GM19035 (cell line): ENCODE measurements around the gene DCDC2C.

Experiments
- ATAC-seq: cut with Tn5 transposase; IDR thresholded peaks from one replicate; pipeline ENCODE4 v1.9.1; 2021; ENCODE audit not compliant: unreplicated experiment

Gene DCDC2C

DNA sequence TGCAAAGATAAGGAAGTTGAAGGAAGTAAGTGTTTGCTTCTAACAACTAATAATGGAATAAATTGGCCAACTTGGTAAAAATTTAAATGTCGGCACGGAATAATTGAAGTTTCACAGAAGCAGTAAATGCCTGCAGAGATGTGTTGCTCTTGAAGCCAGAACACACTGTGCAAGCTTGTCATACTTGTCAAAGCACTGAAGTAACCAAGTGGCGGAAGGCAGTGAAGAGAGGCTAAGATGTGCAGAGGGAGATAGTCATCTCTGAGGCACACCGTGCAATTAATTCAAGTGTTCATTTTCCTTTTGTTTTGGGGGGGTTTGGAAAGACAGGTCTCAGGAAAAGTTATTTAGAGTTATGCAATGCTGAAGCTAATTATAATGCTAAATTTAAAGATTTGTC is 5.2 kb downstream of the DCDC2C start:
- ATAC-seq: no peak

DNA sequence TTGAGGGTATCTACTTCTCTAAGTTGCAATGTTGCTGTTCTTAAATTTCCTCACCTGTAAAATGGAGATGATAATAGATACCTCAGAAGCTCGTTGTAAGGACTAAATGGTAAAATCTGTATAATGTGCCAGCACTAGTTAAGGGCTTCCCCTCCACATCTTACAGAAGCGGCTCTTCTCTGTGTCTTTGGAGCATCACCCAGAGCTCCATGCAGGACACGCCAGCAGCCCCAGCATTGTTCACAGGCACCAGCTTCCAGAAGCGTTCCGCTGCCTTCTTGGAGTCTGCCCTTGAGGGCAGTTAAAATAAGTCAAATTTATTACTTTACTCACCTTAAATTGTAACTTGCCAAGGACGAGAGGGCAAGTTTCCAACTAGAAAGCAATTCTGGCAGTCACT is 5.8 kb downstream of the DCDC2C start:
- no peak for ATAC-seq

- ATAC-seq: no peak
Observed at GRCh38 chr2:3712424-3712823, 9.0 kb downstream of the DCDC2C start.

DNA sequence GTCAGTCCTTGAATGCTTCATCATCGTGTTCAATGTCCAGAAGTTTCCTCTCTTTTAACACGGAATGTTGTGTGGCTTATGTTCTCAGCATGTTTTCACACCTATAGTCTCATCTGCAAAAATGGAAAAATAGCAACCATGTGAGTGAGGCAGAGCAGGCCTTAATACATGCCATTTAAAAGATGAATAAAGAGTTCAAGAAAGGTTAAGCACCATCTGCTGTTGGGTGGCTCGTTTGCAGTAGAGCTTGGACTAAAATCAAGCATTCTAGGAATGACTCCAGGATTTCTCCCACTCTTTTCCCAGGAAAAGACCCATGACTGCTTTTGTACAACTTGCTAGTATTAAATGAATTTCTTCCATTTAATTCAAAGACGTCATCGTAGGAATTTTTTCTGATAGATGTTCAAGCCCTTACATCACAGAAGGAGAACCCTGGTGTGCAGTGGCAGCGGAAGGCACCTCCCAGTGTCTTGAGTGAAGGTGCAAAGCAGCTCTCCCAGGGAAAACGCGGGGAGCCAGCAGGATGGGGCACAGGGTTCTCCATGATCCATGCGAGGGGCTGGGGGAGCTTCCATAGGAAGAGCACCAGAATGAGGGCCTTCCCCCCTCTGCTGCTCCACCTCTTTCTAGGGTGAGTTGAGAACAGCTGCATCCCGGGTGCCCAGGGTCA is 9.6 kb downstream of the DCDC2C start:
- ATAC-seq: no peak

DNA sequence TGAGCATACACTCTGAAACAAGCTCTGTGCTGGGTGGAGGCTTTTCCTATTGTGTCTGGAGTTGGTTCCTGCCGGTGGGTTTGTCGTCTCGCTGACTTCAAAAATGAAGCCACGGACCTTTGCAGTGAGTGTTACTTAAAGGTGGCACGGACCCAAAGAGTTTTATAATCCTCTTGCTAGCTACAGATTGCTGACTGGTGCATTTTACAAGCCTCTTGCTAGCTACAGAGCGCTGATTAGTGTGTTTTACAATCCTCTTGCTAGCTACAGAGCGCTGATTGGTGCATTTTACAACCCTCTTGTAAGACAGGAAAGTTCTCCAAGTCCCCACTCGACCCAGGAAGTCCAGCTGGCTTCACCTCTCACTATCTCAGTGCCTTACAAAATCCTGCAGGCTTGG is 15.3 kb downstream of the DCDC2C start:
- no peak for ATAC-seq

DNA sequence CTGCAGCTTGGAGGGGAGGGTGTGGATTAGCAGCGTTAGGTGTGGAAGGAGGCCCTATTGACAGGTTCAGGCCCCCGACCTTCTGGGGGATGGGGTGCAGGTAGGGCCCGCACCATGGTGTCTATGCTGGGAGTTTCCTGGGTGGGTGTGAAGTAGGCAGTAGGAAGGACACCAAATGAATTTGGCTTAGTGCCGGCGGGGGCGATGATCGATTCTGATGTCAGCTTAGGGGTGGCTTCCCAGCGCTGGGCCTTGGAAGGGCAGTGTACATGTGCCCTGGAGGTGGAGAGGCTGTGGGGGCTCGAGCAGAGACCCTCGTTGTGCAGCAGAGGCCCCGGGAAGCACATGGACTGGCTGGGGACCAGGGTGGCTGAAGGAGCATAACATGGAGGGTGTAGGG is 21.6 kb downstream of the DCDC2C start:
- ATAC-seq: no peak

- no peak for ATAC-seq
Observed at GRCh38 chr2:3725458-3726250, 22.3 kb downstream of the DCDC2C start.

- ATAC-seq: no peak
Observed at GRCh38 chr2:3726511-3726910, 23.1 kb downstream of the DCDC2C start.

GRCh38 chr2:3727397-3728045 is 24.1 kb downstream of the DCDC2C start:
- no peak for ATAC-seq

GRCh38 chr2:3728104-3729054 is 25.0 kb downstream of the DCDC2C start:
- ATAC-seq: no peak

DNA sequence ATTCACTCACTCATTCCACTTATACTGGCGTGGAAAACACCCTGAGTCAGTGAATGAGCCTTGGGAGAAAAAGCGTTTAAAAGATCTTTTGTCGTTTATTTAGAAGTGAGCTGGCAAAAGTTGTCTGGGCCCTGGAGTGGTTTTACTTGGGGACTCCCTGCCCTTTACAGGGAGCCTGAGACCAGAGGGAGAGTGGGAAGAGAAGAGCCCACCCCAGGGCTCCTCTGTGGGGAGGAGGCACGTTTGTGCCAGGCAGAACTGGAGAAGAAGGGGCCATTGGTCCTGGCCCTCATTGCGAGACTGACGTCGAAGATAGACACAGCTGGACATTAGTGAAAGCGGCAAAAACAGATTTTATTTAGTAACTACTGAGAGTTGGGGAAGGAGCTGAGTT is 25.7 kb downstream of the DCDC2C start:
- no peak for ATAC-seq

DNA sequence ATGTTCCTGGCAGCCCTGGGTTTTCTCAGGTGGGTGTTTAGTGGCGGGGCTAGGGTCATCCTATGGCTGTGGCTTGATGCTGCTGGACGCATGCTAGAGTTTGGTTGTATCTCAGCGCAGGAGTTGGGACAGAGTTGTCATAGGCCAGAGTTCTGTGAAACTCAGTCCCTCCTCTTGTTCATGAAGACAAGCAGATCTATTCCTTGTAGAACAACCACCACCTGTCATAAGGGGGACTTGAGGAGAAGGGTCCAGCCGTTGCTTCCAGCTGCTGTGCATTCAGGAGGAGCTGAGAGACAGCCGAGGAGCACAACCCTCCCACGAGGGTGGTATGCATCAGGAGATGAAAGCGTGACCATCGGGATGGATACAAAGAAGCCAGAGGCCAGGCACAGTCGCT is 26.4 kb downstream of the DCDC2C start:
- ATAC-seq: no peak

GRCh38 chr2:3730646-3731045 is 27.3 kb downstream of the DCDC2C start:
- no peak for ATAC-seq

DNA sequence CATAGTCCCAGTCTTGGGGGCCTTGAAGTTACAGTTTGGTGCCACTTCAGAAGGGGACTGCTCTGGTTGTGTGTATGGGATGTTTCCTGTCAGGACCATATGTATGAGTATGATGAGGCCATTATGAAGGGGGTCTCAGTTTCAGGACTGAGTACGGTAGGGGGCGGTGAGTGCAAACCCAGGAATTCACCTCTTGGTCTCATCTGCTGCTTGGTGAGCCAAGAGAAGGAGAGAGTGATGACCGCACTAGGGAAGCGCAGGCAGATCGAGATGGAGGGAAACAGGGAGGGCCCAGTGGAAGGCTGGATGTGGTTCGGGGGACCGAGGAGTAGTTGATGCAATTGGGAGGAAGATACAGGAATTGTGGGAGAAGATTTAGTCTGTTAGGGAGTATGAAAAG is 28.5 kb downstream of the DCDC2C start:
- no peak for ATAC-seq

DNA sequence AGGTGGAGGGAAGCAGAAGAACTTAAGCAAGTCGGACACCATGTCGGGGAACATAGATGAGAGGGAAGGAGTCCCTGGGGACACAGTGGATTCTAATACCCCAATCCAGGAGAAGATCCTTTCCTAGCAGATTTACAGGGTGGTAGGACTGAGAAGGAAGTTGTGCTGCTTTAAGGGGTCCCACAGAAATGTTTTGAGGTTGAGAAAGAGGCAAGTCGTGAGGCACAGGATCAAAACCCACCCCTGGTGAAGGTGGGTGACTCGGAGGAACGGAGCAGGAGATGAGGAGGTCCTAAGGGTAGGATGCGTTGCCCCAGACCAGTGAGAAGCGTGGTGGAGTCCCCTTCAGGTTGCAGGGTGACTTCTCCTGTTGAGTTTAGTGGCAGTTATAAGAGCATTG is 32.7 kb downstream of the DCDC2C start:
- no peak for ATAC-seq

DNA sequence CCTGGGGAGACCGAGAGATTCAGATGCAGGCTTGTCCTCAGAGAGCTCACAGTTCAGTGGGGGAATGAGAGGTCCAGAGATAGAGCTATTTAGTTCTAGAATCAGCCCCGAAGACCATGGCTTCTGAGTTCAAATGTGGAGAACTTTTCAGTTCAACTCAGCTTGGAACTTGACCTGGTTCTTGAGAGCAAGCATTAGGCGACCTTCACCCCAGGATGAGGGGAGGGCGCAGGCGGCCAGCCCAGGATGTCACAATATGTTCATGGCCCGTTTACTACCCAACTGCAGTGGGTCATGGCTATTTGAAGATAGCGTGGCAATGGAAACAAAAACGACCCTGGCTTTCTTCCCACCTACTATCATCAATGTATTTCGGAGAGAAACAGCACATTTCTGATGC is 33.8 kb downstream of the DCDC2C start:
- ATAC-seq: no peak

- ATAC-seq: no peak
Observed at GRCh38 chr2:3738454-3738853, 35.1 kb downstream of the DCDC2C start.

DNA sequence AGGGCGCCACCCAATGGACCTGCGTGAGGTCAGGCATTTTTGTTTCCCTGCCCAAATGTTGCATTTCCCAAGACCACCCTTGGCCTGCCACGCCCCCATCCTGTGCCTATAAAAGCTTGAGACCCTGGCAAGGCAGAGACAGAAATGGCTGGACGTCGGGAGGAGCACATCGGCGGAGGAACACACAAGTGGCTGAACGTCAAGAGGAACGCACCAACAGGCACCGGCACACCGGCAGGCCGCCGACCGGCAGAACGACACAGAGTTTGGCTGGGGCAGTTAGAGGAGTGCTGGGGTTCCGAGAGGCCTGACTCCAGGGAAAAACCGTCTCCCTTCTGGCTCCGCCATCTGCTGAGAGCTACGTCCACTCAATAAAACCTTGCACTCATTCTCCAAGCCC is 35.9 kb downstream of the DCDC2C start:
- ATAC-seq: no peak

- no peak for ATAC-seq
Observed at GRCh38 chr2:3741396-3741795, 38.0 kb downstream of the DCDC2C start.

DNA sequence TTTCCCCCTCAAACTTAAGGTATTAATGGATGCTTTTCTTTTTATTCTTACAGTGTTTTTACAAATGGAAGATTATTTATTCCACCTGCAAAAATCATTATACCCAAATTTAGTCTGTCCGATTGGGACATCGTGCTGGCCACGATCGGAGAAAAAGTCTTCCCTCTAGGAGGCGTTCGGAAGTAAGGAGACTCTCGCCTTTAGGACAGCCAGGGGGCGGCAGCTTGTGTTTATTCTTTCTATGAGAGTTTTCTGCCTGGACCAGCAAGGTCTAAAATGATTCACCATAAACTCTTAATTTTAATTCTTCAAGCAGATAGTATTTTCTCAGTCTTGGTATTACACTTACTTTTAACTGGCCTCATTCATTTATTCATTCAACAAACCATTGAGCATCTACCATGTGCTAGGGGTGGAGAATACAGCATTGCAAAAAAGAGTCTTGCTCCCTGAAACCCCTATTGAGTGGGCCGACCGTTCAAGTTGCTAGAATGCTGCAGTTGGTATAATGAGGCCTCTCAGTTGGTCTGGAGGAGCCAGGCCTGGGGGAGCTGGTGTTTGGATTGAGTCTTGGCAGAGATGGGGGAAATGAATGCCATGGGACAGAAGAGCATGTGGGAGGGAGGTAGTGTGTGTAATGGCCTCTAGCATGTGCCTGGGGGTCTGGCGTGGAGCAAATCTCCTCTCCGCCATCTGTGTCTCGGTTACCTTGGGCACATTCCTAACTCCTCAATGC is 38.7 kb downstream of the DCDC2C start:
- no peak for ATAC-seq
